Neural progenitor cell (in vitro differentiated cells): ENCODE results near the gene RNF39.

Experiments
- CTCF ChIP-seq: fragments of 200-600 bp; sonication (generic); IDR thresholded peaks from 2 replicates; pipeline ENCODE4 v1.5.1; 2017; ENCODE audit warnings: antibody characterized with exemption, mild to moderate bottlenecking
- EZH2 ChIP-seq: fragments of 200-600 bp; sonication (generic); IDR thresholded peaks from 2 replicates; pipeline ENCODE4 v1.6.1; 2017; ENCODE audit warnings: antibody characterized with exemption, mild to moderate bottlenecking, moderate library complexity

- TF ChIP-seq CTCF = no peak
- TF ChIP-seq EZH2 = no peak
Observed at GRCh38 chr6:30100154-30100553, 24.6 kb upstream of the RNF39 start.
